Measurements from ENCODE around the gene COCH. TPM values are rescaled to one million over a fixed set of nuclear protein-coding genes. Genes with fewer than 3 reads are reported as not detected.
"Not testable (repeated sequence)": the region's sequence is repeated elsewhere in the genome, so short reads cannot be mapped to it uniquely, and the experiment has no call there.

The COCH gene
- total and polyA plus RNA-seq, 4 experiments from 2014 or later, result 0.27 to 1.8 TPM; not detected in 2

DNA sequence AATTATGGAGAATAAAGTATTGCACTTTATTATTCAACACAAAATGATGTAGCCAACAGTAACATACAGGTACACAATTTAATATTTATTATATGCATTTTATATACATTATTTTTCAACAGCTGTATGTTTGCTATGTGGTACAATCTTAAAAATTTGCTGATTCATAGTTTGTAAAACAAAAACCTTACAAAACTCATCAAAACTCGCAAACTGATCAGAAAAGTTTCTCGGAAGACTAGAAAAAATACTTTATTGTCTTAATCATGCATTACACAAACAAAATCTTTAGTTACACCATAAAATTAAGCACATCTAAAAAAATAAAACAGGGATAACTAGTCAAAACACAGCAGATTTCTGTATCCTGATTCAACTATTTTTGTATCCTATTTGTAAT is 19.5 kb downstream of the COCH start:
- Mint-ChIP-seq H3K27me3 (no peaks in the 10 kb centered on the region), H3K4me3 (no peak overlapping the region), H3K36me3 (peaks cover 25 to 32% of the 10 kb centered on the region in 2 donors), H3K4me1 (peaks cover 0 to 4% (median 0%) of the 10 kb centered on the region in 4 donors), H3K9me3 (no peaks in the 10 kb centered on the region), H3K27ac (no peak overlapping the region)
- no peak overlapping the region for H3K27ac ChIP-seq (ENCODE audit: low read depth, low read length)
- no peaks in the 10 kb centered on the region for H3K9me3 ChIP-seq (ENCODE audit: control insufficient read depth in 1 of 2, low read length in 2 of 2)
- DNase-seq, result no peak
- ChIA-PET CTCF (ENCODE audit: partially characterized antibody) (no interaction called here), POLR2A (ENCODE audit: partially characterized antibody) (no interaction called here)
- H3K27me3 ChIP-seq (ENCODE audit: insufficient read depth, low read length), result no peaks in the 10 kb centered on the region
- H3K36me3 ChIP-seq (ENCODE audit: insufficient read depth, low read length), result peaks cover 23% of the 10 kb centered on the region
- intact Hi-C loops (cut with micrococcal nuclease), result no loop called here
- H3K4me1 ChIP-seq (ENCODE audit: insufficient read depth, low read length), result no peaks in the 10 kb centered on the region
- no peak overlapping the region for H3K4me3 ChIP-seq (ENCODE audit: low read length in 2 of 2)

DNA sequence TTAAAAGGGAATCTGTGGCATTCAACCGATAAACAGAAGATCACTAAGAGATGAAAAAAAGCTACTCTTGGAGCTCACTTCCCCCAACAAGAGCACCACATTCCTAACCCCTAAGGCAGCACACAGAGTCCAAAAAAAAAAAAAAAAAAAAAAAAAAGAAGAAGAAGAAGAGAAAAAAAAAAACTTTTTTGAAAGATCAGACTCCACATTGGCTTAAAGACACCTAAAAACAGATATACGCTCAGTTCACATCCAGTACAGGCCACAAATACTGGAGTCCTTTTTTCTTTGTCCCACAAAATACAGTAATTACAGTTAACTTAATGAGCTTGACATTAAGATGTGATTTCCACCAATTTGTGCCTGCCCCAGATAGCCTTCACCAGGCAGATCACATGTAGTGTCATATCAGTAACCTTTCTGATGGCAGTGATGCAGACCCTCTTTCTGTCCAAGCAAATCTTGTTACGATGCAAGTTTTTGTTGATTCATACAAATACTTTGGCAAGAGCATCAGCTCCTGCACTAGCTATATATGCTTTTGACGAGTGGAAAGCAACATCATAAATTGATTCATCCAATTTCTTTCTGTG is 20.7 kb downstream of the COCH start:
- DNase-seq, result no peak
- H3K27me3 ChIP-seq (ENCODE audit: insufficient read depth, low read length), result no peaks in the 10 kb centered on the region
- no peaks in the 10 kb centered on the region for H3K9me3 Mint-ChIP-seq
- H3K4me1 ChIP-seq (ENCODE audit: insufficient read depth, low read length), result no peaks in the 10 kb centered on the region
- H3K27me3 Mint-ChIP-seq, result no peaks in the 10 kb centered on the region
- H3K4me1 Mint-ChIP-seq, result peaks cover 0 to 8% (median 0%) of the 10 kb centered on the region in 4 donors
- H3K9me3 ChIP-seq (ENCODE audit: control insufficient read depth in 1 of 2, low read length in 2 of 2), result no peaks in the 10 kb centered on the region
- H3K4me3 Mint-ChIP-seq, result no peak overlapping the region
- H3K27ac ChIP-seq (ENCODE audit: low read depth, low read length), result no peak overlapping the region
- intact Hi-C loops (cut with micrococcal nuclease), result no loop called here
- H3K36me3 ChIP-seq (ENCODE audit: insufficient read depth, low read length), result peaks cover 23% of the 10 kb centered on the region
- ChIA-PET POLR2A (ENCODE audit: partially characterized antibody) (interaction anchor here (0.7 kb wide), 1 partner anchor 10 kb away, joined by 4 read pairs; no protein-coding TSS in a partner anchor), CTCF (ENCODE audit: partially characterized antibody) (interaction anchor here (1.0 kb wide), 1 partner anchor 9 kb away, joined by 4 read pairs; no protein-coding TSS in a partner anchor)
- peak overlapping the region in 2 of 7 donors; percentile 49 to 76 for H3K27ac Mint-ChIP-seq
- peaks cover 34 to 40% of the 10 kb centered on the region in 2 donors for H3K36me3 Mint-ChIP-seq
- H3K4me3 ChIP-seq (ENCODE audit: low read length in 2 of 2), result no peak overlapping the region

DNA sequence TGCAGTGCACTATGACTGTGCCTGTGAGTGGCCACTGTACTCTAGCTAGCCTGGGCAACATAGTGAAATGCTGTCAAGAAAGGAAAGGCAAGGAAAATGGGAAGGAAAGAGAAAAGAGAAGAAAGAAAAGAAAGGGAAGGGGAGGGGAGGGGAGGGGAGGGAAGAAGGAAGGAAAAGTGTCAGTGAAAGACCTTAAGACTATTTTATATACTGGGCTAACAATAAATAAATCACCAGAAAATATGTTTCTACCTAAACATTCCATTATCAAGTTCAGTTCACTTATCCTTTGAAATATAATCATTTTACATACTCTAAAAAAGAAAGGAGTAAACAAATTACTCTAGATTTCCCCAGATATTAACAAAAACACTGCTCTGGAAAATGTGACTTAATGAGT is 22.1 kb downstream of the COCH start:
- Histone ChIP-seq H3K4me1 (ENCODE audit: insufficient read depth, low read length) (no peaks in the 10 kb centered on the region), H3K4me3 (ENCODE audit: low read length in 2 of 2) (no peak overlapping the region), H3K9me3 (ENCODE audit: control insufficient read depth in 1 of 2, low read length in 2 of 2) (no peaks in the 10 kb centered on the region), H3K27me3 (ENCODE audit: insufficient read depth, low read length) (no peaks in the 10 kb centered on the region), H3K27ac (ENCODE audit: low read depth, low read length) (no peak overlapping the region), H3K36me3 (ENCODE audit: insufficient read depth, low read length) (peaks cover 23% of the 10 kb centered on the region)
- ChIA-PET POLR2A (ENCODE audit: partially characterized antibody) (no interaction called here), CTCF (ENCODE audit: partially characterized antibody) (no interaction called here)
- H3K4me3 Mint-ChIP-seq, result no peak overlapping the region
- H3K27me3 Mint-ChIP-seq, result no peaks in the 10 kb centered on the region
- H3K27ac Mint-ChIP-seq, result peak overlapping the region in 3 of 7 donors; percentile 4 to 55 (median 26)
- no peaks in the 10 kb centered on the region for H3K9me3 Mint-ChIP-seq
- H3K4me1 Mint-ChIP-seq, result peaks cover 0 to 8% (median 0%) of the 10 kb centered on the region in 4 donors
- peaks cover 36 to 46% of the 10 kb centered on the region in 2 donors for H3K36me3 Mint-ChIP-seq
- DNase-seq, result no peak
- intact Hi-C loops (cut with micrococcal nuclease), result no loop called here

- H3K9me3 Mint-ChIP-seq; H3K27ac Mint-ChIP-seq; H3K9me3 ChIP-seq (ENCODE audit: control insufficient read depth in 1 of 2, low read length in 2 of 2); H3K4me3 ChIP-seq (ENCODE audit: low read length in 2 of 2); DNase-seq; H3K4me1 ChIP-seq (ENCODE audit: insufficient read depth, low read length); CTCF ChIA-PET (ENCODE audit: partially characterized antibody); POLR2A ChIA-PET (ENCODE audit: partially characterized antibody); intact Hi-C loops (cut with micrococcal nuclease); H3K27me3 ChIP-seq (ENCODE audit: insufficient read depth, low read length); H3K4me1 Mint-ChIP-seq; H3K27me3 Mint-ChIP-seq; H3K27ac ChIP-seq (ENCODE audit: low read depth, low read length); H3K4me3 Mint-ChIP-seq: not testable (repeated sequence)
- H3K36me3 Mint-ChIP-seq, result peaks cover 41 to 49% of the 10 kb centered on the region in 2 donors
- H3K36me3 ChIP-seq (ENCODE audit: insufficient read depth, low read length), result peaks cover 23% of the 10 kb centered on the region
These were observed 22.8 kb downstream of the COCH start for GRCh38 chr14:30897121-30897520.

DNA sequence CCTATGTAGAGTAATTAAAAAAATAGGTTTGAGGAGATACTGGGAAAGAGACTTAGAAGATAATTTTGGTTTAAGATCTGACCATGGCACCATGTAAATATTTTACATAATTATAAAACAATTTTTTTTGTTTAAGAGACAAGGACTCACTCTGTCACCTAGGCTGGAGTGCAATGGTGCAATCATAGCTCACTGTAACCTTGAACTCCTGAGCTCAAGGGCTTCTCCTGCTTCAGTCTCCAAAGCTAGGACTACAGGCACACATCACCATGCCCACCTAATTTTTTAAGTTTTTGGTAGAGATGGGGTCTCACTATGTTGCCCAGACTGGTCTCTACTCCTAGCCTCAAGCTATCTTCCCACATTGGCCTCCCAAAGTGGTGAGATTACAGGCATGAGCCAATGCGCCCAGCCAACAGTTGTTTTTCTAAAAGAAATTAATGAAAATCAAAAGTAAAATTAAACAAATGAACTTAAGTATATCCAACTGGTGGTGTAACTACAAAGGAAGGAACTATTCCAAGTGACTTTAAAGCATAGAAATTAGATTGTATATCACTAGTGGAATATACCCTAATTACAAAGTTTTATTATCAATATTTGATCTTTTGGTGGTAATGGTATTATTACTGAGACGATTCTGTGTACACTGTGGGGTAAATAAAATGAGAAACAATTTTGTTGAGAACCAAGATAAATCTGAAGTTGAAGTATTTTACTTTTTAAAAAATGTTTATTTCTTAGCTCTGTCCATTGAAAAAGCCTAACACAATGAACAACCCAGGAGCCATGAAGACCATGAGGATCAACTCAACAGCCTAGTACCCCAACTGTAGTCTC is 29.1 kb downstream of the COCH start:
- DNase-seq, result no peak
- ChIA-PET POLR2A (ENCODE audit: partially characterized antibody) (no interaction called here), CTCF (ENCODE audit: partially characterized antibody) (interaction anchor here (1.0 kb wide), 1 partner anchor 8 kb away, joined by 4 read pairs; no protein-coding TSS in a partner anchor)
- no peaks in the 10 kb centered on the region for H3K27me3 Mint-ChIP-seq
- H3K36me3 Mint-ChIP-seq, result peaks cover 26 to 43% of the 10 kb centered on the region in 2 donors
- no peaks in the 10 kb centered on the region for H3K9me3 Mint-ChIP-seq
- H3K9me3 ChIP-seq (ENCODE audit: control insufficient read depth in 1 of 2, low read length in 2 of 2), result no peaks in the 10 kb centered on the region
- H3K4me3 Mint-ChIP-seq, result no peak overlapping the region
- no peaks in the 10 kb centered on the region for H3K27me3 ChIP-seq (ENCODE audit: insufficient read depth, low read length)
- H3K4me3 ChIP-seq (ENCODE audit: low read length in 2 of 2), result no peak overlapping the region
- no peak overlapping the region for H3K27ac ChIP-seq (ENCODE audit: low read depth, low read length)
- H3K4me1 Mint-ChIP-seq, result peaks cover 0 to 6% (median 3%) of the 10 kb centered on the region in 4 donors
- peaks cover 11% of the 10 kb centered on the region for H3K36me3 ChIP-seq (ENCODE audit: insufficient read depth, low read length)
- intact Hi-C loops (cut with micrococcal nuclease), result loop anchor here (10.0 kb wide), 1 partner anchor 179 kb away; no protein-coding TSS in a partner anchor
- H3K27ac Mint-ChIP-seq, result peak overlapping the region in 1 of 7 donors; percentile 50
- peaks cover 4% of the 10 kb centered on the region for H3K4me1 ChIP-seq (ENCODE audit: insufficient read depth, low read length)

- H3K9me3 ChIP-seq (ENCODE audit: control insufficient read depth in 1 of 2, low read length in 2 of 2), result no peaks in the 10 kb centered on the region
- ChIA-PET CTCF (ENCODE audit: partially characterized antibody) (no interaction called here), POLR2A (ENCODE audit: partially characterized antibody) (no interaction called here)
- Mint-ChIP-seq H3K9me3 (no peaks in the 10 kb centered on the region), H3K4me1 (peaks cover 0 to 6% (median 1%) of the 10 kb centered on the region in 4 donors), H3K36me3 (peaks cover 22 to 37% of the 10 kb centered on the region in 2 donors), H3K4me3 (no peak overlapping the region), H3K27ac (peak overlapping the region in 1 of 7 donors; percentile 14), H3K27me3 (no peaks in the 10 kb centered on the region)
- intact Hi-C loops (cut with micrococcal nuclease), result loop anchor here (5.0 to 10.0 kb wide), 2 partner anchors 182 to 250 kb away; no protein-coding TSS in a partner anchor
- no peak overlapping the region for H3K27ac ChIP-seq (ENCODE audit: low read depth, low read length)
- peak in 1 of 5 donors; percentile 1 for DNase-seq
- H3K36me3 ChIP-seq (ENCODE audit: insufficient read depth, low read length), result peaks cover 22% of the 10 kb centered on the region
- H3K4me1 ChIP-seq (ENCODE audit: insufficient read depth, low read length), result peaks cover 6% of the 10 kb centered on the region
- no peak overlapping the region for H3K4me3 ChIP-seq (ENCODE audit: low read length in 2 of 2)
- no peaks in the 10 kb centered on the region for H3K27me3 ChIP-seq (ENCODE audit: insufficient read depth, low read length)
These were observed 32.6 kb downstream of the COCH start for GRCh38 chr14:30906752-30907658.

Data from CD4-positive, alpha-beta memory T cell (primary cell).